H1 (cell line): ENCODE measurements around the gene CTSG. TPM values are rescaled to one million over a fixed set of nuclear protein-coding genes. Genes with fewer than 3 reads are reported as not detected.

Experiments used
- CTCF ChIA-PET: fragments of 300-600 bp; sonication (Branson Sonifier 250); formaldehyde crosslinking; loops from one replicate; lab custom pipeline; 2021; ENCODE audit not compliant: partially characterized antibody; lab: Charles Lee
- POLR2A ChIA-PET: fragments of 300-600 bp; sonication (Branson Sonifier 250); formaldehyde crosslinking; loops from one replicate; lab custom pipeline; 2021; ENCODE audit warnings: inconsistent platforms; ENCODE audit not compliant: partially characterized antibody; lab: Charles Lee
- DNase-seq, 2 experiments: peaks; one replicate each; pipeline versions ENCODE4 v3.0.0 to v3.0.0-alpha.2; 2010 to 2022; ENCODE audit warnings: low spot score in 2 of 2, low read depth in 1 of 2, mixed read lengths in 1 of 2
- FAIRE-seq: peaks from 2 replicates; lab custom pipeline; 2011; peaks lifted over from hg19 to GRCh38; lab: Jason Lieb, UNC
- H2AFZ ChIP-seq: 2 replicates; pipeline ENCODE4 v1.8.1; 2012; ENCODE audit warnings: low read length, inconsistent platforms
- H2AK5ac ChIP-seq: 2 replicates; pipeline ENCODE4 v1.6.1; 2013; ENCODE audit warnings: low read depth, low read length
- H2BK120ac ChIP-seq: replicated peaks from 2 replicates; pipeline ENCODE3; 2013; ENCODE audit warnings: low read depth, low read length, inconsistent platforms
- H2BK12ac ChIP-seq: 2 replicates; pipeline ENCODE4 v1.6.1; 2013; ENCODE audit warnings: low read depth, low read length
- H2BK15ac ChIP-seq: 2 replicates; pipeline ENCODE4 v1.6.1; 2013; ENCODE audit warnings: low read length
- H2BK20ac ChIP-seq: 2 replicates; pipeline ENCODE4 v1.6.1; 2013; ENCODE audit warnings: low read length
- H2BK5ac ChIP-seq: 2 replicates; pipeline ENCODE4 v1.6.1; 2013; ENCODE audit warnings: low read depth, low read length
- H3K14ac ChIP-seq: 2 replicates; pipeline ENCODE4 v1.6.1; 2013; ENCODE audit warnings: inconsistent platforms; ENCODE audit not compliant: insufficient read length
- H3K18ac ChIP-seq: 2 replicates; pipeline ENCODE4 v1.6.1; 2013; ENCODE audit warnings: low read length; ENCODE audit errors: extremely low read depth
- H3K23ac ChIP-seq: 2 replicates; pipeline ENCODE4 v1.6.1; 2013; ENCODE audit warnings: inconsistent platforms; ENCODE audit not compliant: insufficient read length
- H3K23me2 ChIP-seq: 2 replicates; pipeline ENCODE4 v1.6.1; 2013; ENCODE audit warnings: low read depth, low read length
- H3K27ac ChIP-seq: 2 replicates; pipeline ENCODE4 v1.6.1; 2011; ENCODE audit warnings: low read depth, low read length, inconsistent platforms
- H3K27me3 ChIP-seq, 4 experiments: replicated peaks in 1 of 4; 1 replicate in 1 of 4; 2 replicates in 3 of 4; pipeline versions ENCODE4 v1.6.1 to v1.8.1; 2011 to 2013; ENCODE audit warnings: low read length in 3 of 4, mild to moderate bottlenecking in 3 of 4, inconsistent platforms in 2 of 4, mixed read lengths in 2 of 4, moderate library complexity in 1 of 4; ENCODE audit not compliant: control insufficient read depth in 3 of 4, insufficient read depth in 3 of 4; ENCODE audit errors: extremely low read depth in 1 of 4
- H3K36me3 ChIP-seq, 4 experiments: 2 replicates each; pipeline versions ENCODE4 v1.6.1 to v1.8.1; 2011 to 2013; ENCODE audit warnings: mild to moderate bottlenecking in 4 of 4, low read length in 3 of 4, moderate library complexity in 2 of 4, control low read depth in 1 of 4, inconsistent platforms in 1 of 4; ENCODE audit not compliant: insufficient read depth in 4 of 4, control insufficient read depth in 2 of 4
- H3K4ac ChIP-seq: replicated peaks from 2 replicates; pipeline ENCODE3; 2013; ENCODE audit warnings: low read length, low read depth, mixed read lengths, inconsistent platforms; ENCODE audit not compliant: insufficient read length
- H3K4me1 ChIP-seq, 4 experiments: replicated peaks in 1 of 4; 1 replicate in 1 of 4; 2 replicates in 3 of 4; pipeline versions ENCODE4 v1.6.1 to v1.8.1; 2011 to 2013; ENCODE audit warnings: low read length in 3 of 4, inconsistent platforms in 2 of 4, mixed read lengths in 1 of 4; ENCODE audit not compliant: insufficient read depth in 4 of 4, control insufficient read depth in 3 of 4
- H3K4me2 ChIP-seq, 2 experiments: 2 replicates each; pipeline versions ENCODE4 v1.6.1 to v1.8.1; 2011 to 2013; ENCODE audit warnings: low read depth in 2 of 2, low read length in 2 of 2, control low read depth in 1 of 2, inconsistent platforms in 1 of 2, mild to moderate bottlenecking in 1 of 2; ENCODE audit not compliant: insufficient read depth in 1 of 2
- H3K4me3 ChIP-seq, 4 experiments: fragments of 200-600, 300-600 bp in 1 of 4; sonication (generic), shearing (Covaris generic), sonication (Bioruptor Twin) in 1 of 4; 2 replicates each; pipeline versions ENCODE4 v1.5.1 to v1.8.1; 2011 to 2016; ENCODE audit warnings: low read length in 4 of 4, low read depth in 3 of 4, control low read depth in 2 of 4, inconsistent platforms in 2 of 4, mild to moderate bottlenecking in 2 of 4, mixed read lengths in 1 of 4, moderate library complexity in 1 of 4; ENCODE audit not compliant: insufficient read depth in 2 of 4; ENCODE audit errors: extremely low read depth in 1 of 4
- H3K56ac ChIP-seq: replicated peaks from 2 replicates; pipeline ENCODE3; 2013; ENCODE audit warnings: low read depth, mild to moderate bottlenecking, mixed read lengths, low read length, inconsistent platforms; ENCODE audit not compliant: insufficient read length
- H3K79me1 ChIP-seq: 2 replicates; pipeline ENCODE4 v1.6.1; 2013; ENCODE audit warnings: low read depth, low read length, control low read depth
- H3K79me2 ChIP-seq, 2 experiments: 2 replicates each; pipeline versions ENCODE4 v1.6.1 to v1.8.1; 2012 to 2013; ENCODE audit warnings: low read length in 2 of 2, mild to moderate bottlenecking in 2 of 2, inconsistent platforms in 1 of 2; ENCODE audit not compliant: insufficient read depth in 2 of 2, control insufficient read depth in 1 of 2
- H3K9ac ChIP-seq, 4 experiments: replicated peaks in 1 of 4; 1 replicate in 1 of 4; 2 replicates in 3 of 4; pipeline versions ENCODE4 v1.6.1 to v1.8.1; 2011 to 2013; ENCODE audit warnings: low read depth in 3 of 4, low read length in 3 of 4, control low read depth in 2 of 4, mild to moderate bottlenecking in 2 of 4, moderate library complexity in 2 of 4, inconsistent platforms in 1 of 4; ENCODE audit errors: extremely low read depth in 1 of 4
- H3K9me3 ChIP-seq, 2 experiments: 2 replicates each; pipeline versions ENCODE4 v1.6.1 to v1.8.1; 2012 to 2013; ENCODE audit warnings: mild to moderate bottlenecking in 2 of 2, moderate library complexity in 2 of 2, control low read depth in 1 of 2, inconsistent platforms in 1 of 2, low read depth in 1 of 2, low read length in 1 of 2, mixed read lengths in 1 of 2; ENCODE audit not compliant: insufficient read depth in 2 of 2
- H4K20me1 ChIP-seq, 2 experiments: replicated peaks in 1 of 2; 2 replicates each; pipeline versions ENCODE3 to v1.8.1; 2011 to 2013; ENCODE audit warnings: inconsistent platforms in 2 of 2, low read length in 2 of 2, mild to moderate bottlenecking in 1 of 2; ENCODE audit not compliant: insufficient read depth in 2 of 2, control insufficient read depth in 1 of 2
- H4K5ac ChIP-seq: 2 replicates; pipeline ENCODE4 v1.6.1; 2013; ENCODE audit warnings: low read length, low read depth, mixed read lengths, inconsistent platforms; ENCODE audit not compliant: insufficient read length
- H4K8ac ChIP-seq: 2 replicates; pipeline ENCODE4 v1.8.0; 2013; ENCODE audit warnings: mild to moderate bottlenecking, moderate library complexity, low read length, inconsistent platforms; ENCODE audit not compliant: insufficient read depth; ENCODE audit errors: extremely low read depth
- H4K91ac ChIP-seq: replicated peaks from 2 replicates; pipeline ENCODE3; 2013; ENCODE audit warnings: low read length, mixed read lengths, inconsistent platforms; ENCODE audit not compliant: insufficient read length
- ASH2L ChIP-seq: fragments of 200-600, 300-600 bp; sonication (generic); IDR thresholded peaks from one replicate; pipeline ENCODE4 v1.7.1; 2017; ENCODE audit warnings: low read length
- BCL11A ChIP-seq, 2 experiments: IDR thresholded peaks; one replicate each; pipeline ENCODE4 v1.6.1; 2011; ENCODE audit warnings: low read depth in 2 of 2, low read length in 2 of 2, mild to moderate bottlenecking in 2 of 2
- CREB1 ChIP-seq: IDR thresholded peaks from 2 replicates; pipeline ENCODE4 v1.6.1; 2012; ENCODE audit warnings: inconsistent platforms
- GTF2F1 ChIP-seq: IDR thresholded peaks from 2 replicates; pipeline ENCODE4 v1.6.1; 2012; ENCODE audit warnings: low read depth, low read length, improper control_type of control experiment, borderline replicate concordance
- JUND ChIP-seq: IDR thresholded peaks from 2 replicates; pipeline ENCODE4 v1.6.1; 2011; ENCODE audit warnings: mild to moderate bottlenecking, improper control_type of control experiment, low read length
- MAFK ChIP-seq: IDR thresholded peaks from 2 replicates; pipeline ENCODE4 v1.6.1; 2012; ENCODE audit warnings: low read depth, mild to moderate bottlenecking, improper control_type of control experiment, low read length
- PHF8 ChIP-seq: fragments of 200-600 bp; sonication (generic); conservative IDR thresholded peaks from 2 replicates; pipeline ENCODE4 v1.7.1; 2012; ENCODE audit warnings: low read depth, mild to moderate bottlenecking, inconsistent platforms, low read length, moderate library complexity
- POU5F1 ChIP-seq: IDR thresholded peaks from 2 replicates; pipeline ENCODE4 v1.6.1; 2011; ENCODE audit warnings: low read depth, mild to moderate bottlenecking, low read length, moderate library complexity
- RAD21 ChIP-seq, 2 experiments: IDR thresholded peaks in 1 of 2; conservative IDR thresholded peaks in 1 of 2; 2 replicates each; pipeline ENCODE4 v1.6.1; 2011; ENCODE audit warnings: low read depth in 2 of 2, low read length in 2 of 2, improper control_type of control experiment in 1 of 2, inconsistent platforms in 1 of 2, mild to moderate bottlenecking in 1 of 2, moderate library complexity in 1 of 2
- RFX5 ChIP-seq: IDR thresholded peaks from 2 replicates; pipeline ENCODE4 v1.6.1; 2011; ENCODE audit warnings: low read depth, low read length, improper control_type of control experiment, borderline replicate concordance
- RNF2 ChIP-seq: fragments of 200-900, 300-1000 bp; sonication (generic); IDR thresholded peaks from 2 replicates; pipeline ENCODE4 v1.7.1; 2016; ENCODE audit warnings: borderline replicate concordance, low read depth, mild to moderate bottlenecking, antibody characterized with exemption, low read length; ENCODE audit not compliant: poor library complexity, severe bottlenecking; ENCODE audit errors: missing control alignments
- SP2 ChIP-seq: IDR thresholded peaks from 2 replicates; pipeline ENCODE4 v1.6.1; 2012; ENCODE audit warnings: mild to moderate bottlenecking, low read length, inconsistent platforms
- SRF ChIP-seq: IDR thresholded peaks from 2 replicates; pipeline ENCODE4 v1.6.1; 2011; ENCODE audit warnings: mild to moderate bottlenecking, low read depth, low read length, moderate library complexity
- TBP ChIP-seq: IDR thresholded peaks from 2 replicates; pipeline ENCODE4 v1.6.1; 2011; ENCODE audit warnings: low read depth, low read length, improper control_type of control experiment
- TCF12 ChIP-seq: IDR thresholded peaks from 2 replicates; pipeline ENCODE4 v1.6.1; 2011; ENCODE audit warnings: low read depth, mild to moderate bottlenecking, low read length
- polyA plus RNA-seq, 7 experiments: library from polyadenylated mRNA; depleted of rRNA in 3 of 7; stranded (reverse) in 5 of 7; unstranded in 2 of 7; fragments of >200 nt in 5 of 7; fragments of 200-250 nt in 2 of 7; gene quantifications; 1 replicate in 5 of 7; 2 replicates in 1 of 7; 4 replicates in 1 of 7; pipeline versions ENCODE4 v1.2.1 to v1.2.3, GENCODE V29; 2011 to 2013; ENCODE audit warnings: missing spikeins in 2 of 7, mixed read lengths in 2 of 7
- total RNA-seq: library from RNA; stranded (reverse); fragmentation: NEBNext Ultra II Directional; extraction: Animal tissue kit (Norgen Biotek cat#: 25700); gene quantifications from 2 replicates; pipeline ENCODE4 v1.2.1, GENCODE V29; 2021

The CTSG gene
- total and polyA plus RNA-seq, 2 of the 8 experiments (the other 6 are each of a cell fraction or from before 2014, with no cell fraction given), result not detected

DNA sequence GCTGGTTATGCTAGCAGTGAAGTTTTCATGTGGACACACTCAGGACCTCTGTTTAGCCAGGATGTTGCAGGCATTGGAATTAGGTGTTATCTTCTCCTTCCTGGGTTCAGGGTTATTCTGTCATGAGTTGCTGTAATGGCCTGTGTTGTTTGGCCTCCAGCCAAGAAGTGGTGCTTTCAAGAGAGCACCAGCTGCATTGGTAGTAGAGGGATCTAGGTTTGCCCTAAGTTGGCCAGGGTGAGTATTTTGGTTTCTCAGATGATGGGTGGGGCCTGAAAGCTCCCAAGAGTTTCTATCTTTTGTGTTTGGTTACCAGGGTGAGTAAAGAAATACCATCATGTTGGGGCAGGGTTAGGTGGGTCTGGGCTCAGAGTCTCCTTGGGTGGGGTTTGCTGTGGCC lies 36.1 kb upstream of the CTSG start:
- FAIRE-seq, result no peak
- Histone ChIP-seq H4K8ac (no peak overlapping the region), H2AFZ (no peak overlapping the region), H2BK20ac (no peak overlapping the region), H4K5ac (no peak overlapping the region), H3K9ac (no peak overlapping the region), H3K56ac (no peak overlapping the region), H3K23me2 (no peaks in the 10 kb centered on the region), H3K79me1 (no peaks in the 10 kb centered on the region), H2AK5ac (no peak overlapping the region), H3K4me3 (no peak overlapping the region), H2BK15ac (no peak overlapping the region), H2BK5ac (no peak overlapping the region), H3K27me3 (no peaks in the 10 kb centered on the region), H3K9me3 (peaks cover 8 to 15% of the 10 kb centered on the region in 2 experiments; a peak in 2 of 4 replicates), H3K79me2 (no peaks in the 10 kb centered on the region), H2BK120ac (no peak overlapping the region), H3K14ac (no peak overlapping the region), H3K18ac (no peak overlapping the region), H3K36me3 (no peaks in the 10 kb centered on the region), H3K4ac (no peak overlapping the region), H4K91ac (no peak overlapping the region), H3K27ac (no peak overlapping the region), H3K4me2 (no peak overlapping the region), H4K20me1 (no peaks in the 10 kb centered on the region), H3K4me1 (no peaks in the 10 kb centered on the region), H3K23ac (no peak overlapping the region), H2BK12ac (no peak overlapping the region)
- no peak for DNase-seq
- no peak for TF ChIP-seq BCL11A (IDR thresholded peaks at IDR 0.05; ENCODE audit: low read depth in 2 of 2, low read length in 2 of 2)
- no peak for TF ChIP-seq ASH2L
- TF ChIP-seq GTF2F1, result no peak
- no peak for TF ChIP-seq RFX5
- no peak for TF ChIP-seq CREB1
- no peak for TF ChIP-seq SP2
- no peak for TF ChIP-seq SRF
- TF ChIP-seq RNF2, result no peak
- no peak for TF ChIP-seq TBP
- no peak for TF ChIP-seq MAFK
- TF ChIP-seq PHF8, result no peak
- no peak for TF ChIP-seq TCF12
- TF ChIP-seq RAD21 (IDR thresholded peaks at IDR 0.05 in 1 of 2, conservative IDR thresholded peaks at IDR 0.05 in 1 of 2; ENCODE audit: low read depth in 2 of 2, low read length in 2 of 2), result no peak
- TF ChIP-seq JUND, result no peak
- TF ChIP-seq POU5F1, result no peak
- ChIA-PET POLR2A (interaction anchor here (0.7 kb wide), 1 partner anchor 17 kb away, joined by 4 read pairs; no protein-coding TSS in a partner anchor), CTCF (no interaction called here)
